GM12878 (cell line): ENCODE results near the gene EEPD1.

Source experiments
- CBX3 ChIP-seq: fragments of 200-600 bp; sonication (generic); IDR thresholded peaks from 2 replicates; pipeline ENCODE4 v1.6.1; 2016; ENCODE audit warnings: low read depth, borderline replicate concordance
- CBX5 ChIP-seq: sonication (generic); IDR thresholded peaks from 2 replicates; pipeline ENCODE4 v1.6.1; 2016; ENCODE audit warnings: low read depth, moderate library complexity, mild to moderate bottlenecking, inconsistent platforms
- CREB1 ChIP-seq: IDR thresholded peaks from 2 replicates; pipeline ENCODE4 v1.6.1; 2012; ENCODE audit warnings: low read depth, mild to moderate bottlenecking, inconsistent platforms
- CTCF ChIP-seq, 3 experiments: IDR thresholded peaks in 2 of 3; conservative IDR thresholded peaks in 1 of 3; 2 replicates each; pipeline ENCODE4 v1.5.1; 2011; ENCODE audit warnings: low read depth in 3 of 3, low read length in 3 of 3, mild to moderate bottlenecking in 3 of 3, control low read depth in 2 of 3, moderate library complexity in 2 of 3, inconsistent platforms in 1 of 3, mixed read lengths in 1 of 3; ENCODE audit not compliant: control insufficient read depth in 2 of 3, insufficient read depth in 1 of 3; ENCODE audit errors: extremely low read depth in 1 of 3
- ETV6 ChIP-seq, 2 experiments: fragments of 450-650 bp in 1 of 2; IDR thresholded peaks in 1 of 2; conservative IDR thresholded peaks in 1 of 2; 2 replicates each; pipeline ENCODE4 v1.6.1; 2014; ENCODE audit warnings: antibody characterized with exemption in 1 of 2, borderline replicate concordance in 1 of 2, low read depth in 1 of 2, mild to moderate bottlenecking in 1 of 2, moderate library complexity in 1 of 2
- EZH2 ChIP-seq: IDR thresholded peaks from 2 replicates; pipeline ENCODE4 v1.6.1; 2012; ENCODE audit warnings: low read depth, mild to moderate bottlenecking, control low read depth, inconsistent platforms, low read length, borderline replicate concordance; ENCODE audit not compliant: control insufficient read depth
- NFXL1 ChIP-seq: fragments of 450-650 bp; IDR thresholded peaks from 2 replicates; pipeline ENCODE4 v1.6.1; 2017; ENCODE audit warnings: antibody characterized with exemption, mild to moderate bottlenecking, borderline replicate concordance
- POLR2A ChIP-seq: IDR thresholded peaks from 2 replicates; pipeline ENCODE4 v1.6.1; 2011; ENCODE audit warnings: low read depth, mild to moderate bottlenecking, low read length
- POLR2AphosphoS5 ChIP-seq: IDR thresholded peaks from 2 replicates; pipeline ENCODE4 v1.6.1; 2011; ENCODE audit warnings: mild to moderate bottlenecking, low read length, inconsistent platforms
- YY1 ChIP-seq: IDR thresholded peaks from 2 replicates; pipeline ENCODE4 v1.6.1; 2011; ENCODE audit warnings: low read depth, mild to moderate bottlenecking, low read length
- ZZZ3 ChIP-seq: IDR thresholded peaks from 2 replicates; pipeline ENCODE4 v1.6.1; 2011; ENCODE audit warnings: low read depth; ENCODE audit not compliant: control insufficient read depth, insufficient read length

- no peak for TF ChIP-seq EZH2
- TF ChIP-seq YY1 = no peak
- no peak for TF ChIP-seq CREB1
- TF ChIP-seq ETV6 (conservative IDR thresholded peaks at IDR 0.05 in 1 of 2, IDR thresholded peaks at IDR 0.05 in 1 of 2; ENCODE audit: borderline replicate concordance in 1 of 2, low read depth in 1 of 2) = no peak
- TF ChIP-seq ZZZ3 = no peak
- TF ChIP-seq POLR2A = no peak
- no peak for TF ChIP-seq NFXL1
- no peak for TF ChIP-seq POLR2AphosphoS5
- TF ChIP-seq CBX5 = no peak
- no peak for TF ChIP-seq CTCF (IDR thresholded peaks at IDR 0.05 in 2 of 3, conservative IDR thresholded peaks at IDR 0.05 in 1 of 3; ENCODE audit: control insufficient read depth in 2 of 3, extremely low read depth in 1 of 3, insufficient read depth in 1 of 3, low read depth in 3 of 3, low read length in 3 of 3)
- TF ChIP-seq CBX3 = no peak
These were observed 111.2 kb downstream of the EEPD1 start for GRCh38 chr7:36264123-36264801.
